CD4-positive, CD25-positive, alpha-beta regulatory T cell (primary cell): Measurements from ENCODE around the gene FLRT2. TPM values are rescaled to one million over a fixed set of nuclear protein-coding genes. Genes with fewer than 3 reads are reported as not detected.

ENCODE experiments used
- ATAC-seq, 2 donors: fragments of 150-1000 bp; cut with Tn5 transposase; one replicate each; pipeline ENCODE4 v1.10.0; 2021; ENCODE audit warnings: low read depth in 2 of 2, moderate number of reproducible peaks in 2 of 2, moderate library complexity in 1 of 2
- DNase-seq, 3 donors: peaks; one replicate each; pipeline versions ENCODE4 v3.0.0 to v3.0.0-alpha.2; 2012 to 2022; ENCODE audit warnings: mixed read lengths in 1 of 3
- H3K27ac ChIP-seq: one replicate; pipeline ENCODE4 v1.7.0; 2013; ENCODE audit warnings: mild to moderate bottlenecking, low read length; ENCODE audit not compliant: insufficient read depth, poor library complexity, severe bottlenecking
- H3K27me3 ChIP-seq: one replicate; pipeline ENCODE4 v1.7.0; 2013; ENCODE audit warnings: low read length; ENCODE audit not compliant: control insufficient read depth, insufficient read depth
- H3K36me3 ChIP-seq: one replicate; pipeline ENCODE4 v1.7.0; 2013; ENCODE audit warnings: mild to moderate bottlenecking, low read length, moderate library complexity; ENCODE audit not compliant: control insufficient read depth, insufficient read depth
- H3K4me1 ChIP-seq: 2 replicates; pipeline ENCODE4 v1.7.0; 2013; ENCODE audit warnings: mild to moderate bottlenecking, low read length; ENCODE audit not compliant: insufficient read depth, control insufficient read depth, poor library complexity, severe bottlenecking
- H3K4me3 ChIP-seq: one replicate; pipeline ENCODE4 v1.7.0; 2013; ENCODE audit warnings: low read depth, mild to moderate bottlenecking, low read length, moderate library complexity
- H3K9me3 ChIP-seq, 2 experiments: 1 replicate in 1 of 2; 2 replicates in 1 of 2; pipeline ENCODE4 v1.7.0; 2013; ENCODE audit warnings: low read length in 2 of 2, mild to moderate bottlenecking in 1 of 2, moderate library complexity in 1 of 2; ENCODE audit not compliant: control insufficient read depth in 2 of 2
- H3K27ac Mint-ChIP-seq, 3 donors: one replicate each; pipeline ENCODE4 v1.8.0; 2020 to 2022; ENCODE audit warnings: mild to moderate bottlenecking in 3 of 3, mixed read lengths in 3 of 3, moderate library complexity in 2 of 3
- H3K27me3 Mint-ChIP-seq: one replicate; pipeline ENCODE4 v1.8.0; 2022; ENCODE audit warnings: mild to moderate bottlenecking, mixed read lengths
- H3K36me3 Mint-ChIP-seq: one replicate; pipeline ENCODE4 v1.8.0; 2020; ENCODE audit warnings: mixed read lengths
- H3K4me1 Mint-ChIP-seq, 4 donors: one replicate each; pipeline ENCODE4 v1.8.0; 2020 to 2022; ENCODE audit warnings: mixed read lengths in 4 of 4, mild to moderate bottlenecking in 1 of 4
- H3K4me3 Mint-ChIP-seq, 4 donors: one replicate each; pipeline ENCODE4 v1.8.0; 2020 to 2022; ENCODE audit warnings: mild to moderate bottlenecking in 4 of 4, mixed read lengths in 4 of 4, moderate library complexity in 3 of 4
- H3K9me3 Mint-ChIP-seq, 7 donors: one replicate each; pipeline ENCODE4 v1.8.0; 2020 to 2022; ENCODE audit warnings: mixed read lengths in 7 of 7, mild to moderate bottlenecking in 3 of 7, moderate library complexity in 2 of 7
- polyA plus RNA-seq, 4 donors: library from polyadenylated mRNA; unstranded; fragments of 300-500 nt; fragmentation: Illumina TruSeq; gene quantifications; one replicate each; pipeline ENCODE4 v1.2.3, GENCODE V29; 2021
- total RNA-seq: library from RNA; stranded (reverse); gene quantifications from one replicate; pipeline ENCODE4 v1.2.3, GENCODE V29; 2022

Gene FLRT2
- total and polyA plus RNA-seq, 5 donors from 2014 or later: not detected

DNA sequence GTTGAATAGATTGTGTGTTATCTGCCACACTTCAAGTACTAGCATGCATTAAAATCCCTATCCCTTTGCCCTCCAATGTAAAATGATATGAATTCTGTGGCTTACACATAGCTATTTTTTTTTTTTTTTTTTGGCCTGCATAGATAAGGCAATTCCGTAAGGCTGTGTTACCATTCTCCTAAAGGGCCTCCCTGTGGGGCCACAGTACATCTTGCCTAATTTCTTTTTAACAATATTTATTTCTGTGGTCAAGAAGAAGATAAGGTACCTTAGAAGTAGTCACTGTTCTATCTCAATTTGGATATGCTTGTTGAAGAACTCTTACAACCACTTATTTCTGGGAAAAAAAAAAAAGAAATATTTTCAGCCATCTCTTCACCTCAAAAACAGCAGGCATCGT, 19.8 kb downstream of the FLRT2 start:
- Histone ChIP-seq H3K36me3 (no peaks in the 10 kb centered on the region), H3K4me3 (no peak overlapping the region), H3K27me3 (no peaks in the 10 kb centered on the region), H3K9me3 (no peaks in the 10 kb centered on the region), H3K27ac (no peak overlapping the region), H3K4me1 (no peaks in the 10 kb centered on the region)
- Mint-ChIP-seq H3K4me3 (no peak overlapping the region), H3K4me1 (no peaks in the 10 kb centered on the region), H3K9me3 (peaks cover 0 to 18% (median 3%) of the 10 kb centered on the region in 7 donors), H3K36me3 (no peaks in the 10 kb centered on the region), H3K27me3 (no peaks in the 10 kb centered on the region), H3K27ac (no peak overlapping the region)
- DNase-seq (no peak), ATAC-seq (no peak)

- Histone ChIP-seq H3K4me3 (no peak overlapping the region), H3K27me3 (no peaks in the 10 kb centered on the region), H3K36me3 (no peaks in the 10 kb centered on the region), H3K9me3 (no peaks in the 10 kb centered on the region), H3K27ac (no peak overlapping the region), H3K4me1 (no peaks in the 10 kb centered on the region)
- Mint-ChIP-seq H3K27ac (no peak overlapping the region), H3K4me1 (no peaks in the 10 kb centered on the region), H3K36me3 (no peaks in the 10 kb centered on the region), H3K4me3 (no peak overlapping the region), H3K27me3 (no peaks in the 10 kb centered on the region), H3K9me3 (peaks cover 2 to 14% (median 6%) of the 10 kb centered on the region in 7 donors)
- ATAC-seq: no peak
- DNase-seq: no peak
Measured at GRCh38 chr14:85554106-85554505, 24.2 kb downstream of the FLRT2 start.

DNA sequence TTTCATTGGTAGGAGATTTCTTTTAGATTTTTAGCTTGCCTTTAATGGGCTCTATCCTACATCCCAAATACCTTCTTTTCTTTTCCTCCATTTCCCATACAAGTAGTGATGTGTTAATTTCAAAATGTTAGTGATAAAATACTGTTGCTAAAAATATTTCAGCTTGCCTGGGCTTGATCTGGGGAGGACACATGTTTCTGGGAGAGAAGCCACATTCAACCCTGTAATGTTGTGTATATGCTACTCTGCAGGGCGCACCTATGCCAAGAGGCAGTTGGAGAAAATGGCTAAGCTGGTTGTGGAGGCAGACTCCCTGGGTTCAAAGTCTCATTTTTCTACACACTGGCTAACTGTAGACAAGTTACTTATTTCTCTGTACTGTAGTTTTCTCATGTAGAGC, 26.3 kb downstream of the FLRT2 start:
- Mint-ChIP-seq H3K4me3 (no peak overlapping the region), H3K27me3 (no peaks in the 10 kb centered on the region), H3K36me3 (no peaks in the 10 kb centered on the region), H3K4me1 (no peaks in the 10 kb centered on the region), H3K27ac (no peak overlapping the region), H3K9me3 (peaks cover 1 to 11% (median 6%) of the 10 kb centered on the region in 7 donors)
- ATAC-seq (no peak), DNase-seq (no peak)
- no peaks in the 10 kb centered on the region for H3K9me3 ChIP-seq
- no peaks in the 10 kb centered on the region for H3K4me1 ChIP-seq
- H3K4me3 ChIP-seq: no peak overlapping the region
- H3K27me3 ChIP-seq: no peaks in the 10 kb centered on the region
- no peaks in the 10 kb centered on the region for H3K36me3 ChIP-seq
- H3K27ac ChIP-seq: no peak overlapping the region

- ATAC-seq (no peak), DNase-seq (no peak)
- no peaks in the 10 kb centered on the region for H3K36me3 ChIP-seq
- H3K9me3 Mint-ChIP-seq: peaks cover 1 to 14% (median 7%) of the 10 kb centered on the region in 7 donors
- no peaks in the 10 kb centered on the region for H3K4me1 ChIP-seq
- no peak overlapping the region for H3K4me3 Mint-ChIP-seq
- no peaks in the 10 kb centered on the region for H3K27me3 ChIP-seq
- H3K27ac ChIP-seq: no peak overlapping the region
- H3K4me3 ChIP-seq: no peak overlapping the region
- H3K4me1 Mint-ChIP-seq: no peaks in the 10 kb centered on the region
- H3K36me3 Mint-ChIP-seq: no peaks in the 10 kb centered on the region
- H3K9me3 ChIP-seq: no peaks in the 10 kb centered on the region
- no peak overlapping the region for H3K27ac Mint-ChIP-seq
- no peaks in the 10 kb centered on the region for H3K27me3 Mint-ChIP-seq
Measured at GRCh38 chr14:85558505-85558904, 28.6 kb downstream of the FLRT2 start.

DNA sequence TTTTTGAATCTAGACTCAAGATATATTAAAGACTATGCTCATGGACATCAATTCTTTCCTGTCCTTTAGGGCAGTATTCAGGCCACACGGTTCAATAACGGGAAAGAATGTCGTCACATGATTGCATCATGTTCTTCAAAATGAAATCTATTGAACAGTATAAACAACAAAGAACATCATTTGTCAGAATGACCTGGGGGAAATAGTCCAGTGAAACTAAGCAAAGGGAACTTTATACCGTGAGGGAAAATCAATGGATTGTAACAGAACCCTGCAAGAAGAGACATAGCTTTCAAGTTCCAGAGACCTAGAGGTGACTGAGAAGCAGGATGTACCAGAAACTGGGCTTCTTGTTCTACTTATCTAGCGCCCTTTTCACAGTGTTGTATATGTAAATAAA, 32.7 kb downstream of the FLRT2 start:
- no peaks in the 10 kb centered on the region for H3K36me3 Mint-ChIP-seq
- no peak overlapping the region for H3K27ac Mint-ChIP-seq
- no peak overlapping the region for H3K4me3 Mint-ChIP-seq
- Histone ChIP-seq H3K4me1 (no peaks in the 10 kb centered on the region), H3K27ac (no peak overlapping the region), H3K4me3 (no peak overlapping the region), H3K9me3 (no peaks in the 10 kb centered on the region), H3K27me3 (no peaks in the 10 kb centered on the region), H3K36me3 (no peaks in the 10 kb centered on the region)
- DNase-seq (no peak), ATAC-seq (no peak)
- no peaks in the 10 kb centered on the region for H3K27me3 Mint-ChIP-seq
- peaks cover 0 to 8% (median 4%) of the 10 kb centered on the region in 7 donors for H3K9me3 Mint-ChIP-seq
- H3K4me1 Mint-ChIP-seq: no peaks in the 10 kb centered on the region

- no peak overlapping the region for H3K4me3 ChIP-seq
- Mint-ChIP-seq H3K9me3 (peaks cover 0 to 13% (median 8%) of the 10 kb centered on the region in 7 donors), H3K27ac (no peak overlapping the region), H3K36me3 (no peaks in the 10 kb centered on the region), H3K4me3 (no peak overlapping the region), H3K4me1 (no peaks in the 10 kb centered on the region), H3K27me3 (no peaks in the 10 kb centered on the region)
- ATAC-seq (no peak), DNase-seq (no peak)
- H3K9me3 ChIP-seq: no peaks in the 10 kb centered on the region
- no peaks in the 10 kb centered on the region for H3K27me3 ChIP-seq
- no peak overlapping the region for H3K27ac ChIP-seq
- H3K4me1 ChIP-seq: no peaks in the 10 kb centered on the region
- no peaks in the 10 kb centered on the region for H3K36me3 ChIP-seq
Measured at GRCh38 chr14:85564841-85565527, 35.0 kb downstream of the FLRT2 start.

DNA sequence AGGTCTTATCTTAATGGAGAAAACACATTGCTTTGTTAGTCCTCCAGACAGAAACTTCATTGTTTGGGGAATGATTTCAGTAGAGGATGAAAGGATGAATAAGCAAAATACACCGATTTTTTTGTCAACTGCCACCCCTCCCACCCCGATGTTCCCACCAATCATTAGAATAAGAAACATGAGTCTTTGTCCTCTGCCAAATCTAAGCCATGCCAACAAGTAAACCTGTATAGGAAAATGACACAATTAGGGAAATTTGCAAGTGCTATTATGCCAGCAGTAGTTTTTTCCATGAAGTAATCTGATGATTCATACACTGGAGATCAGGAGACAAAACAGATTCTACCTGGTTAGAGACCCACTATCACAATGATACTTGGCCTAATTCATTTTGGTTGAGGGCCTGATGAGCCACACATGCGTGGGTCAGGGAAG, 35.9 kb downstream of the FLRT2 start:
- Mint-ChIP-seq H3K36me3 (no peaks in the 10 kb centered on the region), H3K4me3 (no peak overlapping the region), H3K9me3 (peaks cover 0 to 14% (median 8%) of the 10 kb centered on the region in 7 donors), H3K27me3 (no peaks in the 10 kb centered on the region), H3K27ac (no peak overlapping the region), H3K4me1 (no peaks in the 10 kb centered on the region)
- ATAC-seq (no peak), DNase-seq (no peak)
- Histone ChIP-seq H3K4me3 (no peak overlapping the region), H3K9me3 (no peaks in the 10 kb centered on the region), H3K27me3 (no peaks in the 10 kb centered on the region), H3K36me3 (no peaks in the 10 kb centered on the region), H3K27ac (no peak overlapping the region), H3K4me1 (no peaks in the 10 kb centered on the region)

DNA sequence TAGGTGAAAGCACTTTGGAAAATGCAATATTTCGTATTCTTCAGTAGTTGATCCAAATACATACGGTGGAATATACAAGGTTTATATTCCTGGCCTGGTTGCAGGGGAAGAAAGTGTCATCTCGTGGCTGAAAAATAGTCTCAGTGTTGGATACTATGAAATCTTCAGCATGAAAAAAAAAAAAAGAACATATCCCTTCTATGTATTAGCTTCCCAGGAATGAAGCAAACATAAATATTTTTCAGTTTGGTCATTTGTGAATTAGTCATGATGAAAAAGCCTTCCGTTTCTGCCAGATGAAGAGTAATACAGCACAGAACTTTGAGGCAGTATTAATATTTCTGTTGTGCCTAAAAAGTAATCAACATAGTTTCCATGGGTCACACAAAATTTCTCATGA, 36.7 kb downstream of the FLRT2 start:
- H3K9me3 Mint-ChIP-seq: peaks cover 0 to 20% (median 5%) of the 10 kb centered on the region in 7 donors
- no peaks in the 10 kb centered on the region for H3K4me1 Mint-ChIP-seq
- H3K27ac ChIP-seq: no peak overlapping the region
- H3K4me1 ChIP-seq: no peaks in the 10 kb centered on the region
- H3K27me3 ChIP-seq: no peaks in the 10 kb centered on the region
- H3K4me3 Mint-ChIP-seq: no peak overlapping the region
- H3K27ac Mint-ChIP-seq: no peak overlapping the region
- no peak overlapping the region for H3K4me3 ChIP-seq
- DNase-seq: no peak
- H3K36me3 Mint-ChIP-seq: no peaks in the 10 kb centered on the region
- H3K9me3 ChIP-seq: no peaks in the 10 kb centered on the region
- H3K27me3 Mint-ChIP-seq: no peaks in the 10 kb centered on the region
- ATAC-seq: no peak
- H3K36me3 ChIP-seq: no peaks in the 10 kb centered on the region
